ENCODE results near the gene OR5M8.

The OR5M8 gene

DNA sequence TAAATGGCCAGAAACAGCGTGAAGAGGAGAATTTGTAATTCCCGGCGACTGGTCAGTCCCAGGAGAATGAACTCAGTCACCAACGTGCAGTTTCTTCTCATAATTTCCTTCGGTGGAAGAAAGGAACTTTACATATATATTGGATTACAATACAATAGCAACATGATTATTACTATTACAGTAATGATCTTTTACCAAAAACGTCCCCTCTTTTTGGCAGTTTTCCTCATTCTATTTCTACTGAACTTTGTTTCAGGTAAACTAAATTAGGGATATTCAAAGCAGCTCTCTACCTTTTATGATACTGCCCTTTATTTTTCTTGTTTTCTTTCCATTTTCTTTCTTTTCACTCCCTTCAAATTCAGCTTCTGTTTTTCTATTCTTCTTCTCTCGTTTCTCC, at the start of gene OR5M8:
TSS of gene OR5M8 (minus strand) at position 101 of the 400 bp plus-strand sequence. CDS start at position 101, 0 bp downstream.
- no peak for DNase-seq

DNA sequence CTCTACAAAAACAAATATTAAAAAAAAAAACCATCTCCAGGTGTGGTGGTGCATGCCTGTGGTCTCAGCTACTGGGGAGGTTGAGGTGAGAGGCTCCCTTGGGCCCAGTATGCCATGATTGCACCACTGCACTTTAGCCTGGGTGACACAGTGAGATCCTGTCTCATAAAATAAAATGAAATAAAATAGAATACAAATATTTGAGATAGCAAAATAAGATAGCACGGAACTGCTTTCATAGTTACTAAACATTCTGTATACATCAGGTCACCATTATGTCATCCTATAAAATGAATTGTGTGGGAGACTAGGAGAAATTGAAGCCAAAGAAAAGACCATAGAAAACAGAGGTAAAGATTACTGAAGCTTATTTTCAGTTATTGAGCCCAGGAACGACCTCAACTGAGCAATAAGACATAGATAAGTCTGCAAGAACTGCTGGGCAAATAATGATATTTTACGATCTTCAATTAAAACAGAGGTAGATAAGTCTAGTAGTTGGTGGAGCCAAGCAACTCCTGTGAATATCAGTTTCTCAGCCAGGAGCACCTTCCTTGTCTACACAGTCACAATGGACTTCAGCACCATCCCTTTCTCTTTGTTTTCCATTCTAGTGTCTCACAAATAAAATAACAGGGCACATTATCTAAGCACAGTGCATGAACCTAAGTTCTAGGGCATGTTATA, 42.0 kb upstream of the OR5M8 start:
- DNase-seq = no peak

DNA sequence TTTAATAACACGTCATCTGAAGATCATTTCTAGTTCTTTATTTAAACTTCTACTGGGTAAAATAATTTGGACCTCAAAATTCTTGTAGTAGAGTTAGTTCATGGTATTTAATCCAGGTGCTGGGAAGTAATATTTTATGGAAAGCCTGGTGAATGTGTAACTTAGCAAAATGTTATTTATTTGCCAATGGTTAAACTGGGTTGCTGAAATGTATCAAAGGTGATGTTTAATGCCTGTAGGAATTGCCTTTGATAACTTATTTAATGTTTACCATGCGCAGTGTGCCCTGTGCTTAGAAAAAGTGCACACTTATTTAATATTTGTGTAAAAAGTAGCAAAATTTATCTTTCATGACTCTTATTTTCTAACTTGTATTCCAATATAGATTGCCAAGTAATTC, 40.7 kb upstream of the OR5M8 start:
- no peak for DNase-seq

DNA sequence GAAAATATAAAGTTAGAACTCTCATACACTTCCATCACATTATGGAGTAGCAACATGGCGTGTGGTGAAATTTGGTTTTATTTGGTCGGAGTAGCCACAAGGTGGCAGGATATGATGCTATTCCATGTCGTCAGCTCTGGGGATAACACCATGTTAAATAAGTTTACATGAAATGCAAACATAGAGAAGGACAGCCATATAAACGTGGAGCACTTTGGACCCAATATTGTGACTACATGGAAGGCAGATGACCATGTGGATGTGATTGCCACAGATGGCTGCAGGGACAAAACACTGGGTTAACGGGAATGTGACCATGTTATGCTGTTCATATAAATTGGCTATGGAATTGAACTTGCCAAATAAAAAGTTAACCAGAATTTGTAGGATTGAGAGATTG, 30.8 kb upstream of the OR5M8 start:
- no peak for DNase-seq

DNA sequence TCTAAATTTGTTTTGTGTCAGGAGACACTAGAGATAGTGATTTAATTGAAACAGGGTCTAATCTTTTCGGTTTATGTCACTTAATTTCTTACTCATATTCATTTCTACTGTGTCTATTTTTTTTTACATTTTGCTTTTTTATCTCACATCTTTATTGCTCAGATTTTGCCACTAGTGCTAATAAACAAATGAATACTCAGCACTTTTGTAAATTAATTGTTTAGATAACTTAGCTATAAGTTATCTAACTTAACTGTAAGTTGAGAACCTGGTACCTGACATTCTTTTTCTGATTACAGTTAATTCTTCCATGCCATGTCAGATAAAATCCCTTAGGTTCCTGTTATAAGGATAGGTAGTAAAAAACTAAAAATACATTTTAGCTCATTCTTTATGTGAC, 22.1 kb upstream of the OR5M8 start:
- no peak for DNase-seq

DNA sequence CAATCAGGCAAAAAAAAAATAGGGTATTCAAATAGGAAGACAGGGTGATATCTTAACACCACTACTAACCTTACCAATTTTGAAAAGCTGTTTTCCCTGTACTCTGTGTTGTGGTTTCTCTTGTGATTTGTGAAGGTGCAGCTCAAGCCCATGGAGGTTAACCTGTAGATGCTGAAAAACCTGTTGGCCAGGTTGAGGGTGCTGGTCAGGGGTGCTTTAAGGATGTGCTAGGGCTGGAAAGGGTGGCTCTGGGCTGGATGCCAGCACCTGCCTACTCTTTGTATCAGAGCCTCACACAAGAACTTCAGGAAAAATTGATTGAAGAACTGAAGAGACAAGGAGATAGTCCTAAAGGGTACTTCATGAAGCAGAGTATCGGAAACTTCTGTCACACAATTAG, 18.3 kb upstream of the OR5M8 start:
- DNase-seq = no peak

DNA sequence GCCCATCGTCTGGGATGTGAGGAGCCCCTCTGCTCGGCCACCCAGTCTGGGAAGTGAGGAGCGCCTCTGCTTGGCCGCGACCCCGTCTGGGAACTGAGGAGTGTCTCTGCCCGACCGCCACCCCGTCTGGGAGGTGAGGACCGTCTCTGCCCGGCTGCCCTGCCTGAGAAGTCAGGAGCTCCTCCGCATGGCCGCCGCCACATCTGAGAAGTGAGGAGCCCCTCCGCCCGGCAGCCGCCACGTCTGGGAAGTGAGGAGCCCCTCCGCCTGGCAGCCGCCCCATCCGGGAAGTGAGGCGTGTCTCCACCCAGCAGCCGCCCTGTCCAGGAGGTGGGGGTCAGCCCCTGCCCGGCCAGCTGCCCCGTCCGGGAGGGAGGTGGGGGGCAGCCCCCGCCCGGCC, 5.8 kb upstream of the OR5M8 start:
- DNase-seq = no peak

DNA sequence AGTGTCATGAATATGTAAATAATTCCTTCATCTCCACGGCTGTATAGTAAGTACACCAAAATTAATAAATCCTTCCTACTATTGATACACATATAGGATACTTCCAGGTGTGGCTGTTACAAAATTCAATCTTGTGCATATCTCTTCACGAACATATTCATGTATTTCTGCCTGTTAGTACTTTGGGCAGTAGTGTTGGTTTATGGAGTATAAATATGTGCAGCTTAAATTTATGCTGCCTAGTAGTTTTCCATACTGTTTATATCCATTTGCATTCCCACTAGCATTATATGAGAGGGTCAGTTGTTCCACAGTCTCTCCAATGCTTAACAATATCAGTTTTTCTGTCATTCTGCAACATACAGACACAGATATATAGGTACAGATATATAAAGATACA, 3.9 kb upstream of the OR5M8 start:
- no peak for DNase-seq

DNA sequence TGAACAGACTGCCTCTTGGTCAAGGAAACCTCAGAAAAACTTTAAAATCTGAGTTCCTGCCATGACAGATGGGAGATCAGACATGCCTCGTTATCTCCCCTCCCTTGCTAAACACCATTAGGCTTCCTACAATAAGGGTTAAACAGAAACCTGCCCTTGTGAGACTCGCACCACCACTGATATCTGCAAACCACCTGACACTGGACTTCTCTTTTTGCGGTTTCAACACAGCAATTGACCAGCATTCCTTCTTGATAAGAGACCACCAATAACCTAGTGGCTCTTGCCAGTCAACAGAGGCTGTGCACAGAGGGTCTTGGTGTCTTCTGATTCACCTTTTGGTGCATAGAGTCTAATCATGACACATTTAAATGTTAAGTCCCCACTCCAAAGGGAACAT, 4.4 kb downstream of the OR5M8 start:
- DNase-seq = no peak

DNA sequence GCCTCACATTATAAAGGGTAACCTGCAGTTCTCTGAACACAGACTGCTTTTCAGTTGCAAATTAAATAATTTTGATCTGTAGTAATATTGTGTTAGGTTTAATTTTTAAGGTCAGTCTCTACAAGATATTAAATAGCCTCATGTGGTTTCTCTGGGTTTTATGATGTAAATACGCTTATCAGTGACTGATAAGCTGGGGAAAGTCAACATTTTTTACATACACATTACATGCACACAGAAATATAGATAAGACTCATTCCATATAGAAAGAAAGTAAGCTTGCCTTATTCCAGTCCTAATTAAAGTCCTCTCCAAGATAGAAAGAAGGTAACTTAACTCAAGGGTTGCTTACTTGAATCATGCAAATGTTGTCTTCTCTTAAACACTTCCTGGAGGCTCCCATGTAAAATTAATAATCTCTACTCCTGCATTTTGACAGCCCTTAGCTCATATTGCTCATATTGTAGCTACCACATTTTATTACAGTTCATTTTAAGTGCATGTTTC, 16.4 kb downstream of the OR5M8 start:
- no peak for DNase-seq

DNA sequence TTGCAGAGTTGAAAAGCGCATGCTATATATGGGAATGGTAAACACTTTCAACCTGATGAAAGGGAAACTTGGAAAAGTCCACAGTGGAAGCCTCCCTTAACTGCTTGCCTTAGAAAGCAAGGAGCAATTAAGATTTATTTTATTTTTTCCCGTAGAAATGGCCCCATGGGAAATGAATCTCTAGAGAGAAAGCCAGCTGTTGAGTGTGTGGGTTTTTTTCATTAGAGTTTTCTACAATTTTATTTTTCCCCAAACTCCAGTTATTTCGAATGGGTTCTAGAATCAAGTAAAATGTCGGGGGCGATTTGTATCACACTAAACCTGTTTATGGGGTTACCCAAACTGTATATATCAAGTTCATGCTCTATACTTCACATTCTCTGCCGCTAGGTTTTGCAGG, 17.9 kb downstream of the OR5M8 start, which contains the start of gene OR5M3:
TSS of gene OR5M3 (minus strand) at position 101 of the 400 bp plus-strand sequence. CDS start 2,855 bp downstream, outside the sequence.
- no peak for DNase-seq

DNA sequence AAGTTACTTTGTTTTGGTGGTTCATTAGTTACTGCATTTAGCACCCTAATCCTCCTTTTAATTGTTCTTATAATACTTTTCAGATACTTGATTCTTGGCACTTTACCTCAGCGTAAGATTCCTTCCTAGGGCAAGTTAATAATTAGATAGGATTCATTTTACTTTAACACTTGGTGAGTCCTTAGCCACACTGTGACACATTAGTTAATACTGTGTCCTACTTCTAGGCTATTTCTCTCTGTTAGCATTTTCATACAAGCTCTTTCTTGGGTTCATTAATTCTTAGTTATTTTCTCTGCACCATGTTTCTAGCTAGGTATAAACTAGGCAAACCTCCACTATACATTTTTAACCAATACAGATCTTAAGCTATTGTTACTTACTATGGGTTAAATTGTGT, 34.1 kb downstream of the OR5M8 start:
- DNase-seq = no peak

DNA sequence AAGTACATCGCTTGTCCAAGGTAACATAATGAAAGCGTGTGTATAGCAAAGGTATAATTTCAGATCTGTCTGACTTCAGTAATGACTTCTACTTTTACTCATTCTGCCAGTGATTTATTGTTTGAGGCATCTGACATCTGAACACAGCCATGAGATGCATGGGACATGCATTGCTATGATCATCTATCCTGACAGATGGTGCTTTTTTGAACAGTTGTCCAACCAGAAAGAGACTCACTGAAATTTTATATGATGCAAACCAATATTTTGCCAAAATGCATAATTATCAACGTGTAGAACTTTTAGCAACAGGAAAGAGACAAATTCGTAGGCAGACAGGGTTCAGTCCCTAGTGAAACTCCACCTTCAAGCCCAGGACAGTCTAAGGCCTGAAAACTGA, 37.6 kb downstream of the OR5M8 start:
- no peak for DNase-seq

Data from EL (cell line).